BE2C (cell line): ENCODE measurements around the gene CXCR2. TPM values are rescaled to one million over a fixed set of nuclear protein-coding genes. Genes with fewer than 3 reads are reported as not detected.

Source experiments
- DNase-seq: peaks from one replicate; pipeline ENCODE4 v3.0.0-alpha.2; 2020
- H3K27me3 ChIP-seq: fragments of 250-450 bp; sonication (Bioruptor Pico); 2 replicates; pipeline ENCODE4 v1.5.1; 2020; ENCODE audit warnings: mild to moderate bottlenecking
- H3K36me3 ChIP-seq: fragments of 250-450 bp; sonication (Bioruptor Pico); 2 replicates; pipeline ENCODE4 v1.5.1; 2020; ENCODE audit warnings: mild to moderate bottlenecking
- H3K4me1 ChIP-seq: fragments of 250-450 bp; sonication (Bioruptor Pico); 2 replicates; pipeline ENCODE4 v1.5.1; 2020
- H3K4me3 ChIP-seq: 2 replicates; pipeline ENCODE4 v1.5.1; 2011; ENCODE audit warnings: low read depth, low read length
- H3K9me3 ChIP-seq: fragments of 250-450 bp; sonication (Bioruptor Pico); 2 replicates; pipeline ENCODE4 v1.5.1; 2020
- polyA plus RNA-seq: library from polyadenylated mRNA; unstranded; fragments of >200 nt; gene quantifications from one replicate; pipeline ENCODE4 v1.2.1, GENCODE V29; 2012; ENCODE audit warnings: low read depth, missing spikeins; ENCODE audit not compliant: insufficient read length, insufficient read depth
- TF ChIP-seq, protein P1 (sequence below): IDR thresholded peaks from 2 replicates; pipeline ENCODE4 v1.5.1; 2012; ENCODE audit warnings: mild to moderate bottlenecking, low read depth, low read length

CXCR2 gene
- polyA plus RNA-seq: not detected

DNA sequence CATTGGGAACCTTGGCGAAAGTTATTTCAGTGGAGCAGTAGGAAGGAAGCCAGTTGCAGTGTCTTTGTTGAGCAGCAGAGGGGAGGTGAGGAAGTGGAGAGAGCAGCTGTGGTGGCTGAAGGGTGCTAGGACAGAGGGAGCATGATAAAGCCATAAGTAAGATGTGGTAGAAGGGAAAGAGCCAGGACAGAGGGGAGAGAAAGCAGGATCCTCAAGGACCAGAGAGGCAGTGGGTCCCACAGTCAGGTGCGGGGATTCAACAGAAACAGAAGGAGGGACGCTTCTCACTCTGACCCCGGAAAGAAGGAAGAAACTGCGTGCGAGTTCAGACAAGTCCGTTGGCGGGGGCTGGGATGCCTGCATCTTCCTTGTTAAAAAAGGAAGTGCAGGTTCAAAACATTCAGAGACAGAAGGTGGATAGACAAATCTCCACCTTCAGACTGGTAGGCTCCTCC, at the start of gene CXCR2:
Gene CXCR2 (plus strand): TSS at position 403 of the 455 bp plus-strand sequence. CDS start 8,774 bp downstream, outside the sequence.
- TF ChIP-seq, protein P1, sequence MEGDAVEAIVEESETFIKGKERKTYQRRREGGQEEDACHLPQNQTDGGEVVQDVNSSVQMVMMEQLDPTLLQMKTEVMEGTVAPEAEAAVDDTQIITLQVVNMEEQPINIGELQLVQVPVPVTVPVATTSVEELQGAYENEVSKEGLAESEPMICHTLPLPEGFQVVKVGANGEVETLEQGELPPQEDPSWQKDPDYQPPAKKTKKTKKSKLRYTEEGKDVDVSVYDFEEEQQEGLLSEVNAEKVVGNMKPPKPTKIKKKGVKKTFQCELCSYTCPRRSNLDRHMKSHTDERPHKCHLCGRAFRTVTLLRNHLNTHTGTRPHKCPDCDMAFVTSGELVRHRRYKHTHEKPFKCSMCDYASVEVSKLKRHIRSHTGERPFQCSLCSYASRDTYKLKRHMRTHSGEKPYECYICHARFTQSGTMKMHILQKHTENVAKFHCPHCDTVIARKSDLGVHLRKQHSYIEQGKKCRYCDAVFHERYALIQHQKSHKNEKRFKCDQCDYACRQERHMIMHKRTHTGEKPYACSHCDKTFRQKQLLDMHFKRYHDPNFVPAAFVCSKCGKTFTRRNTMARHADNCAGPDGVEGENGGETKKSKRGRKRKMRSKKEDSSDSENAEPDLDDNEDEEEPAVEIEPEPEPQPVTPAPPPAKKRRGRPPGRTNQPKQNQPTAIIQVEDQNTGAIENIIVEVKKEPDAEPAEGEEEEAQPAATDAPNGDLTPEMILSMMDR: no peak
- 0 out of 2 replicates have a peak, but pooled peaks cover 5% of the 10 kb centered on the region for H3K9me3 ChIP-seq
- no peaks in the 10 kb centered on the region; the same call in none of the 2 replicates for H3K27me3 ChIP-seq
- H3K4me3 ChIP-seq: no peak within 1 kb of the TSS
- no peaks in the 10 kb centered on the region for H3K4me1 ChIP-seq
- no peak for DNase-seq
- H3K36me3 ChIP-seq: no peaks in the 10 kb centered on the region

DNA sequence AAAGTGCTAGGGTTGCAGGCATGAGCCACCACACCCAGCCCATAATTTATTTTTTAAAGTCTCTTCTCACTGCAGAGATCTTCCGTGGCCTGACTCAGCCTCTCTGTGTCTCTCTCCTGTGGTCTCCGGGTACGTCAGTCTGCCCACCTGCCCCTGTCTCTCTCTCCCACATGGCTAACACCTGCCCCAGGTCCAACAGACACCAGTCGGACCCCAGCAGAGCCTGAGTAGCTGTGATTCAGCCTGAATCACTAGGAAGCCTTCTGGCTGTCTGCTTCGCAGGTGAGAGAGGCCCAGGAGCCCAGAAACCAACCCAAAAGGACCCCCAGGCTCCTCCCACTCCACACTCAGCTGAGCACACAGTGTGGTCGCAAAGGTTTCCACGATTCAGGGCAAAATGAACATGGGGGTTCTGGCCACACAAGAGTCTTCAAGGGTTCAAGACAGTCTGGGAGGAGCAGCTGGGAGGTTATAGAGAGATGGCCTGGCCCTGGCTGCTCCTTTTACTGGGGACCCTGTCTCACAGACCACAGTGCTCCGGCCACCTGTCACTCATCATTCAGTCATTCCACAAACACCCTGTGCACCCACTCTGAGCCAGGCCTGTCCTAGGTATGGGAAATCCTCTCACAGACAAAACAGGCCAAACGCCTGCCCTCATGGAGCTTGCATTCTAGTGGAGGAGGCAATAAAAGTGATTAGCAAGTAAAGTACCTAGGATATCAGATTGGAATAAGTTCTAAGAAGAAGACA, 48.2 kb upstream of the CXCR2 start:
- no peaks in the 10 kb centered on the region for H3K36me3 ChIP-seq
- H3K4me3 ChIP-seq: no peak overlapping the region
- TF ChIP-seq, protein P1: no peak
- H3K27me3 ChIP-seq: no peaks in the 10 kb centered on the region
- no peaks in the 10 kb centered on the region for H3K4me1 ChIP-seq
- no peak for DNase-seq
- H3K9me3 ChIP-seq: no peaks in the 10 kb centered on the region

DNA sequence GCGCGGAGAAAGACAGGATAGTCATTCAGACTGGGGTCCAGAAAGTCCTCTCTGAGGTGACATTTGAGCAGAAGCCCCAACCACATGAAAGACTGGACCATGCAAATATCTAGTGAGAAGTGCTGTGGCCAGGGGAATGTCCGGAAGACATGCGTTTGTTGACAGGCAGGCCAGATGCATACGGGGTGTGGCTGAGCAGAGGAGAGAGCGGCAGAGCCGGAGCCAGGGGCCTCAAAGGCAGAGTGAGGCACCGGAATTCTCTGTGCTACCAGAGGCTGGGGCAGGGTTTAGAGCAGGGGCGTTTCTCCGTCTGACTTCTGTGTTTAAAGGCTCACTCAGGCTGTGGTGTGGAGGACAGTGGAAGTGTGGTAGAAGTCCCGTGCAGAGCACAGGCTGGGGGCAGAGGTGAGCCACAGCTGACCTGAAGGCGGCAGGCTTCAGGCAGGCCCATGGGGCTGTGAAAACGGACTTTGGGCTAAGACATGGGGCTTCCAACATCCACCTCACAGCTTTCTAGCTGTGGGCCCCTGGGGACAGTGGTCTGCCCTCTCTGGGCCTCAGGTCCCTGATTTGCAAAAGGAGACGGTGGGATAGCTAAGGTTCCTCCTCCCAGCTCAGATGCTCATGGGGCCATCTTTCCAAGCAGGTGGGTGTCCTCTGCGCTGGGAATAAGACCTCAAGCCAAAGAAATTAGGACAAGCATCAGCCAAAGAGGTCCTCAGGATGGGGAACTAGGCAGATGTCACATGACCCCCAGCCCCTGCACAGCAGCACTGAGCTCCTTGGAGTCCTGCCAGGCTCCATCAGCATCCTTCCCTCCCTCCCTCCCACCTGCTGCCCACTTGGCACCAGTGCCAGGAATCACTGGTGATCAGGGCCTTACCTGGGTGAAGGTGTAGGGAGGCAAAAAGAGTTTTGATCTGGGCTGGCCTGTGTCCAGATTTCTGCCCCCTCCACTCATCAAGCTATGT, 45.6 kb upstream of the CXCR2 start:
- TF ChIP-seq, protein P1: no peak
- no peak for DNase-seq
- no peaks in the 10 kb centered on the region for H3K27me3 ChIP-seq

DNA sequence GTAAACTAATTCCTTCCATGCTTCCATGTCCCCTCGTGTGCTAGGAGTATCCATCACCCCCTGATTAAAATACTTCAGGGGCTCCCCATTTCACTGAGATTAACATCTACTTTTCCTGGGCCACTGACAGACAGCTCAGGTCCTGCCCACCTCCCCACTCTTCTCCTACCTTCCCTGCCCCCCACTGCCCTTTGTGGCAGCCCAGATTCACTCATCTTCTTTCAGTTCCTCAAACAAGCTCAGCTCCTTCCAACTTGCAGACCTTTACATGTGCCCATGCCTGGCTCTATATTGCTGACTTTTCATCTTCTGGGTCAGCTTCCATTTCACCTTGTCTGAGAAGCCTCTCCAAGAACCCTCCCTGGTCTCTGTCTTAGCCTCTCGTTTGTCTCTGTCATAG, 44.8 kb upstream of the CXCR2 start:
- no peaks in the 10 kb centered on the region for H3K4me1 ChIP-seq
- TF ChIP-seq, protein P1: no peak
- H3K36me3 ChIP-seq: no peaks in the 10 kb centered on the region
- H3K9me3 ChIP-seq: no peaks in the 10 kb centered on the region
- DNase-seq: no peak
- no peak overlapping the region for H3K4me3 ChIP-seq
- H3K27me3 ChIP-seq: no peaks in the 10 kb centered on the region

More for the DNA sequence above, 45.6 kb upstream of the CXCR2 start:
- H3K9me3 ChIP-seq: no peaks in the 10 kb centered on the region
- no peak overlapping the region for H3K4me3 ChIP-seq
- no peaks in the 10 kb centered on the region for H3K4me1 ChIP-seq
- no peaks in the 10 kb centered on the region for H3K36me3 ChIP-seq

DNA sequence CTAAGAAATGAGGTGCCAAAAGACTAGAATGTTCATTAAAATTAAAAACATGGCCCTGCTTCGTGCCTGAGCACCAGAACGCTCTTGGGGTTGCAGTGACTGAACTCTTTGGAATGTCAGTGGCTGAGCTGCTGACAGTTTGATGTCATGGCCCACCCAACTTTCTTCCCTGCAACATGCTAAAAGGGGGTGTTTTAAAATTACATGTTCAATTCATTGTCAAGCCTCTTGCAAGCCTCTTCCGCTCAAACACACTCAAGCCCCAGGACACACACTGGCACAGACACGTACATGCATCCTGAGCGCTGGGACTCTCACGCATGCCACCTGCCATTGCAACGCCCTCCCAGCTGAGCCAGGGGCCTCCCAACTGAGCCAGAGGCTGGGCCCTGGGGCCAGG, 44.1 kb upstream of the CXCR2 start:
- Histone ChIP-seq H3K27me3 (no peaks in the 10 kb centered on the region), H3K36me3 (no peaks in the 10 kb centered on the region), H3K4me3 (no peak overlapping the region), H3K9me3 (no peaks in the 10 kb centered on the region; the same call in 1 of the 2 replicates), H3K4me1 (no peaks in the 10 kb centered on the region)
- TF ChIP-seq, protein P1: no peak
- DNase-seq: no peak
